OCI-LY7 (cell line): ENCODE measurements around the gene CIB1.

Source experiments
- EZH2phosphoT487 ChIP-seq: fragments of 200-600 bp; sonication (generic); IDR thresholded peaks from 2 replicates; pipeline ENCODE4 v1.6.1; 2018; ENCODE audit warnings: low read depth, borderline replicate concordance, mild to moderate bottlenecking, mixed run types, antibody characterized with exemption, low read length, moderate library complexity, mixed read lengths
- TF ChIP-seq, protein P1 (sequence below): fragments of 200-600 bp; sonication (generic); conservative IDR thresholded peaks from 2 replicates; pipeline ENCODE4 v1.5.1; 2014; ENCODE audit warnings: mild to moderate bottlenecking, antibody characterized with exemption, low read length, moderate library complexity, mixed read lengths

GRCh38 chr15:90191344-90191687 lies 42.4 kb downstream of the CIB1 start:
- TF ChIP-seq, protein P1, sequence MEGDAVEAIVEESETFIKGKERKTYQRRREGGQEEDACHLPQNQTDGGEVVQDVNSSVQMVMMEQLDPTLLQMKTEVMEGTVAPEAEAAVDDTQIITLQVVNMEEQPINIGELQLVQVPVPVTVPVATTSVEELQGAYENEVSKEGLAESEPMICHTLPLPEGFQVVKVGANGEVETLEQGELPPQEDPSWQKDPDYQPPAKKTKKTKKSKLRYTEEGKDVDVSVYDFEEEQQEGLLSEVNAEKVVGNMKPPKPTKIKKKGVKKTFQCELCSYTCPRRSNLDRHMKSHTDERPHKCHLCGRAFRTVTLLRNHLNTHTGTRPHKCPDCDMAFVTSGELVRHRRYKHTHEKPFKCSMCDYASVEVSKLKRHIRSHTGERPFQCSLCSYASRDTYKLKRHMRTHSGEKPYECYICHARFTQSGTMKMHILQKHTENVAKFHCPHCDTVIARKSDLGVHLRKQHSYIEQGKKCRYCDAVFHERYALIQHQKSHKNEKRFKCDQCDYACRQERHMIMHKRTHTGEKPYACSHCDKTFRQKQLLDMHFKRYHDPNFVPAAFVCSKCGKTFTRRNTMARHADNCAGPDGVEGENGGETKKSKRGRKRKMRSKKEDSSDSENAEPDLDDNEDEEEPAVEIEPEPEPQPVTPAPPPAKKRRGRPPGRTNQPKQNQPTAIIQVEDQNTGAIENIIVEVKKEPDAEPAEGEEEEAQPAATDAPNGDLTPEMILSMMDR, result no peak
- TF ChIP-seq EZH2phosphoT487, result no peak
